CD4-positive, alpha-beta T cell treated with Interleukin-12 subunit alpha and Interleukin-12 subunit beta, for 1 hour (primary cell): ENCODE measurements around the gene MOGAT2.
"Not testable (repeated sequence)": the region's sequence is repeated elsewhere in the genome, so short reads cannot be mapped to it uniquely, and the experiment has no call there.

Experiments used
- DNase-seq: peaks from one replicate; pipeline ENCODE4 v3.0.0-alpha.2; 2020

Gene MOGAT2

GRCh38 chr11:75719340-75720239, 2.0 kb downstream of the MOGAT2 start:
- DNase-seq = no peak

DNA sequence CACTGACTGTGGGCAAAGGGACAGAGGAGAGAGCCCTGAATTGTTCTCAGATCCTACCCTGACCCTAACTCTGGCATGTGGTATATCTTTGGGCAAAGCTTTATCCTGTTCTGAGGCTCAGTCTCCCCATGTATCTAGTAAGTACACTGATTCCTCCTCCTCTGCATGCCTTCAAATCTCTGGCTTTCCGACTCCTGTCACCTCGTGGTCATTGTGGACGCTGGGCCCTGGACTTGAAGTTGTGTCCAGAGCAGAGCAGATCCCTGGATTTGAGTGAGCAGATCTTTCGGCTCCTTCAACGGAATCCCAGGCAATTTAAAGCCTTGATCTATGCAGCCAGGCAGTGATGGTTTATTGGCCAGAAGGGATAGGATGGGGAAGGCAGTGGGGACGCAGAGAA, 3.0 kb downstream of the MOGAT2 start:
- no peak for DNase-seq

GRCh38 chr11:75721852-75722668, 4.4 kb downstream of the MOGAT2 start:
- no peak for DNase-seq

DNA sequence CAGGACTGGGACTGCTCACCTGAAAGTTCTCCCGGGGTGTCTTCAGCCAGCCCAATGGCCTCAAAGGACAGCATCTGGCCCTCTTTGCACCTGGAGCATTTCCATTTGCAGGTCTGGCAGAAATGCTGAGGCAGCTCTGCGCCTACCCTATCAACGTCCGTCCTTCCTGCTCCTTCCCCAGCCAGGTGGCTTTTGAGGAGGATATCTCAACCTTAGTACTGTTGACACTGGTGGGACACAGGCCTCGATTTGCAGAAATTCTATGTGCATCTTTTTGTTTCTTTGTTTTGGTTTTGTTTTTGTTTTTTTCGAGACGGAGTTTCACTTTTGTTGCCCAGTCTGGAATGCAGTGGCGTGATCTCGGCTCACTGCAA, 5.0 kb downstream of the MOGAT2 start:
- DNase-seq = no peak

DNA sequence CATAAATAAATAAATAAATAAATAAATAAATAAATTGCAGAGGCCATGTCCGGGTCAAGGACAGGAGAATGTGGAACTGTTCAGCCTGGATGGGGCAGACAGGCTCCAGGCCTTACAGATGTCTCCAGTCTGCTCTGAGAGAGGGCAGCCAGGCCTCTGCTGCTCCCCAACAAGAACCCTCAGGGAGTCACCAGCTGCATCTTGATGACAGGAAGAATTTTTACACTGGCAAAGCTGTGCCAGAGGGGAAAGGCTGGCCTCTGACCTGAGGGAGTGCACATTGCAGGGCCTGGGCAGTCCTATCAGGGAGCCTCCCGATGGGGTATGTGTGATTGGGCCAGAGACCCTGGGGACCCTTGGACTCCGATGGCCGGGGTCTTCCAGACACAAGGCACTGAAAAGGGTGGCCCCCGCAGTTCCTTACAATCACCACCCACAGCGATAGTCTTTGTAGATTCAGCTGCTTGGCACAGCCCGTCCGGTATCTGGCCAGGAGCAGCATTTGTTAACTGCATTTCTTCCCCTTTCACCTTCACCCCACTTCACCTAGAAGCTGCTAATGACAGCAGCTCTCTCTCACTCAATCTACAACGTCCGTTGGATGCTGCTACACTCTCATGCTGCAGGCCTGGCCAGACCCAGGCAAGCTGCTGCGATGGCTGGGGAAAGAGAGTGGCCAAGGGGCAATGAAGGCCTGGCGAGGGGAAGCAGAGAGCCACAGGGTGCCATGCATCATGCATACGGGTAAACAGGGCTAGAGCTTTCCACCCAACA, 8.1 kb downstream of the MOGAT2 start:
- DNase-seq = no peak

GRCh38 chr11:75728992-75729391, 11.4 kb downstream of the MOGAT2 start:
- DNase-seq = no peak

GRCh38 chr11:75731095-75731494, 13.5 kb downstream of the MOGAT2 start:
- DNase-seq = no peak

DNA sequence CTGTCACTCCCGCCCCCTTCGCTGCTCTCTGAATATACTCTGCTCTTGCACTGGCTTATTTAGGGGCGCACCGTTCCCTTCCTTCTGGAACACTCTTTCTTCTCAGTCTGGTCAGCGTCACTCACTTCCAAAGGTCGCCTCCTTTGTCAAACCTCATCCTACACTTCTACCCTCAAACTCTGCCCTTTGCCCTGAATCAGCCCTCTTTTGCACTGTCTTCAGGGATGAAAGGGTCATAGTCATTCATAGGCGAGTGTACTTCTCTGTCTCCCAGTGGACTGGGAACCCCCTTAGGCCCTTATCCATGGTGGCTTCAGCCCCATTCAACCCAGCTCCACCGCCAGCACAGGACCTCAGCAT, 15.4 kb downstream of the MOGAT2 start:
- DNase-seq = no peak

DNA sequence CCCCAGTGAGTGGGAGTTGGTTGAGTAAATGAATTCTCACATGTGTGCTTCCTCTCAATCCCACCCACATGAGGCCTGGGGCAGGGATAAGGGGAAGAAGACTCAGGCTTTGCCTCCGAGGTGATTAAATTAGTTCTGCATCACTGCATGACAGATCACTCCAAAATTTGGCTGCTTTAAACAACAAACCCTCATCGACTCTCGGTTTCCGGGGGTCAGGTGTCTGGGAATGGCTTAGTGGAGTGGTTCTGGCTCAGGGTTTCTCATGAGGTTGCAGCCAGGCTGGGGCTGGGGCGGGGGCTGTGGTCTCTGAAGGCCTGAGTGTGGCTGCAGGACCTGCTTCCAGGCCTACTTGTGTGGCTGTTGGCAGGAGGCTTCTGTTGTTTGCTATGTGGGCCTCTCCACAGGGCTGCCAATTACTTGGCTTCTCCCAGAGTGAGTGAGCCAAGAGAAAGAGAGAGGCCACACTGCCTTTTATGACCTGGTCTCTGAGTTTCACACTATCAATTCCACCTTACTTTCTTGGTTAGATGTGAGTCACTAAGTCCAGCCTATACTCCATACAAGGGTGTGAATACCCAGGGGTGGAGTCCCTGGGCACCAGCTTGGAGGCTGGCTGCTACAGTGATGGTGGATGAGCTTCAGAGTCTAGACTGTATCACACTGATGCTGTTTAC, 15.9 kb downstream of the MOGAT2 start:
- DNase-seq = no peak

GRCh38 chr11:75734491-75735180, 17.0 kb downstream of the MOGAT2 start:
- DNase-seq = no peak

GRCh38 chr11:75735181-75735845, 17.7 kb downstream of the MOGAT2 start:
- no peak for DNase-seq

DNA sequence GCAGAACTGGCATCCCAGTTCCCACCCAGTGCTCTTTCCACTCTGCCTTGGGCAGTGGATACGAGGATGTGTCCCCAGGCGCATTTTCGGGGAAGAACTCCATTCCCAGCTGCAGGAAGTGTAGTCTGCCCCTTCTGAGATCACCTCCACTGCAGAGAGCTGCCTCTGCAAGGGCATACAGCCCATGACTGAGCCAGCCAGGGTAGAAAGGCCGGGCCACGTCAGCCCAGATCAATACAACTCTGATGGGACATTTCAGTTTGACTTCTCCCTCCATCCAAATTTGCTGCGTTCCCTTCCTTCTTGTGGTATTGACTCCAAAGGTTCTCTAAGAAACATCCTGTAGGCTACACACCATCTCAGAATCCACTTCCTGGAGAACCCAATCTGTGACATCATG, 19.7 kb downstream of the MOGAT2 start:
- no peak for DNase-seq

DNA sequence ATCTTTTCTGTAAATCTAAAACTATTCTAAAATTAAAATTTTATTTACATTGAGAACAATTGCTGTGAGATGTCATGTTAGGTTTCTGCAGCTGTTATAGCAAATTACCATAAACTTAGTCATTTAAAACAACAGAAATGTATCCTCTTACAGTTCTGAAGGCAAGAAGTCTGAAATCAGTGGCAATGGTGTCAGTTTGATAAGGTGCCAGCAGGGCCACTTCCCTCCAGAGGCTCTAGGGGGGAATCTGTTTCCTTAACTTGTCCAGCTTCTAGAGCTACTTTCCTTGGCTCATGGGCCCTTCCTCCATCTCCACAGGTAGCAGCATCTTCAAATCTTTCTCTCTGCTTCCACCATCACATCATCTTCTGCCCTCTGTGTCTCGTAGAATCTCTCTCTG, 23.0 kb downstream of the MOGAT2 start:
- no peak for DNase-seq

- DNase-seq = not testable (repeated sequence)
Measured at GRCh38 chr11:75743159-75743558, 25.5 kb downstream of the MOGAT2 start.

DNA sequence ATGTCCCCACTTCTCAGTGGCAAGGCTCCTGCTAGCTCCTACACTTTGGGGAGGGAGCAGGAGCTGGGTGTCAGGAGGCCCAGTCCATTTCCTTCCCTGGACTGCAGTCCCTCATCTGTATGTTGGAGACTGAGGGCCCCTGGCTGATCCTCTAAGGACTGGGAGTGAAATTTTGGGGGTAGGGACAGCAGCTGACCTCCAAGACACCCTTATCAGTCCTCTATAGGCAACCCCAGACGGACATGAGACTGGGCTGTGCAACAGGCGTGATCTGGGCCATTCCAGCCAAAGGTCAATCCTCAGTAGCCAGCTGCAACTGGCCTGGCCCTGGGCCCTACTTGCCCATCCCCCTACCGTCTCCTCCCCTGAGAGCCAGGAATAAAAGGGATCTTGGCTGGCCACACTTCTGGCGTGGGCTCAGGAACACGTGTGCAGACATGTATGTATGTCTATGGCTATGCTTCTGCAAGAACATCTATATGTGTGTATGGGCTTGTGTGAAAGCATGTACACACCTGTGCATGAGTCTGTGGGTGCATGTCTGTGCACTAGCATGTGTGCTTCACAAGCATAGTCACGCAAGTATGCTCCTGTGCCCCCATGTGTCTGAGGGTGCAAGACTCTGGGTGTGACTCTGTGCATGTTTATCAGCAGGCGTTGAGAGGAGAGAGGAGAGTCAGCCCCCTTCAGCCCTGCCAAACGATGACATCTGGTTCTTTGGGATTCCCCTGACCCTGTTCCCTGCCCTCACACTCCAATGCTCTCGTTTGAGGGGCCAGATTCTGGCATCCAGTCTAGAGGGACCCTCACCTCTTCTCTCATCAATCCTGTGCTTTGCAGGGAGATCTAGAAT, 26.3 kb downstream of the MOGAT2 start:
- no peak for DNase-seq

DNA sequence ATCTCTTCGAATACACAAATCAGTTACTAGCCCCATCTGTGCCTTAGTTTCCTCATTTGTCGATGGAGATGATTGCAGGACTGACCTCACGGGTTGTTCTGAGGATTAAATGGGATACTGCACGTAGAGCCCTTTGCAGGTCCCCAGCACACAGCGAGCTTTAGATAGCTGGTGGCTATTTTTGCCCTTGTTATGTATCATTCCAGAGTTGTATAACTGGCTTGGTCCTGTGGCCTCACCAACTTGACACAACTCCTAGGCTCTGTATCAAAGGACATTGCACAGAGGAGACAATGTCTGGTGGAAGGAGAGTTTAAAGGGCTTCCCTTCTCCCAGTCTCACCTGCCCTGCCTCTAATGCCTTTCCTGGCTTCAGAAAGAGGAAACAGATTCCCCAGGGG, 28.2 kb downstream of the MOGAT2 start:
- DNase-seq = no peak

DNA sequence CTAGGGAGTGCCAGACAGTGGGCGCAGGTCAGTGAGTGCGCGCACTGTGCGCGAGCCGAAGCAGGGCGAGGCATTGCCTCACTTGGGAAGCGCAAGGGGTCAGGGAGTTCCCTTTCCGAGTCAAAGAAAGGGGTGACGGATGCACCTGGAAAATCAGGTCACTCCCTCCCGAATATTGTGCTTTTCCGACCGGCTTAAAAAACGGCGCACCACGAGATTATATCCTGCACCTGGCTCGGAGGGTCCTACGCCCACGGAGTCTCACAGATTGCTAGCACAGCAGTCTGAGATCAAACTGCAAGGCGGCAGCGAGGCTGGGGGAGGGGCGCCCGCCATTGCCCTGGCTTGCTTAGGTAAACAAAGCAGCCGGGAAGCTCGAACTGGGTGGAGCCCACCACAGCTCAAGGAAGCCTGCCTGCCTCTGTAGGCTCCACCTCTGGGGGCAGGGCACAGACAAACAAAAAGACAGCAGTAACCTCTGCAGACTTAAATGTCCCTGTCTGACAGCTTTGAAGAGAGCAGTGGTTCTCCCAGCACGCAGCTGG, 31.2 kb downstream of the MOGAT2 start:
- DNase-seq = not testable (repeated sequence)

DNA sequence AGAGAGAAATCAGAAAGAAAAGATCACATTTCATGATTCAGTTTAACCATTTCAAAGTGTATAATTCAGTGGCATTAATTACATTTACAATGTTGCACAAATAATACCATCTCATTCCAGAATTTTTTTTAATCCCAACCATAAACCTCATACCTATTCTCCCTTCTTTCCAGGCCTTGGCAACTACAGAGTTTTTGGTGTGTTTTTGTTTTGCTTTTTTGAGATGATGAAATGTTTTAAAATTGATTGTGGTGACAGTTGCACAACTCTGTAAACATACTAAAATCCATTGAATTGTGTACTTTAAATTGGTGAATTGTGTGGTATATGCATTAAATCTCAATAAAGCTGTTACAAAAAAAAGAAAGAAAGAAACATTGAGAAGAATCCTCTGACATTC, 37.3 kb downstream of the MOGAT2 start:
- DNase-seq = not testable (repeated sequence)

DNA sequence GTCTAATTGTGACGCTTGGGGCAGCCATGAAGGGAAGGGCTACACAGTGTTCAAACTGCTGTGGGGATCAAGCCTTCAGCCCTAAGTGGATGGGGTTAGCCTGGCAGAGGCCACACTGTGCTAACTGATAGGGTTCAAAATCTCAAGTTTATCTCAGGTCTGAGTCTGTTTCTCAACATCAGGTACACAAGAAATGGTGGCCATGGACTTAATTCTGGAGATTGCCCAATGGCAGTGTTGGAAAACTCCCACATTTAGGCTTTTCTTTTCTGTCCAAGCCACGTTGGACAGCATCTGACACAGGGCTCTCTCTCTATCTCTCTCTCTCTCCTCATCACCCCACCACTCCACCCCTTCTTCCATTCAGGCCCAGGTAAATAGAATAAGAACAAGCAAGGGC, 40.0 kb downstream of the MOGAT2 start:
- DNase-seq = no peak

- no peak for DNase-seq
Measured at GRCh38 chr11:75759832-75760231, 42.2 kb downstream of the MOGAT2 start.
